ENCODE results near the gene LDHD. TPM values are rescaled to one million over a fixed set of nuclear protein-coding genes. Genes with fewer than 3 reads are reported as not detected.

Gene LDHD
- total RNA-seq, 1 donor from 2014 or later, result 16.9 TPM

DNA sequence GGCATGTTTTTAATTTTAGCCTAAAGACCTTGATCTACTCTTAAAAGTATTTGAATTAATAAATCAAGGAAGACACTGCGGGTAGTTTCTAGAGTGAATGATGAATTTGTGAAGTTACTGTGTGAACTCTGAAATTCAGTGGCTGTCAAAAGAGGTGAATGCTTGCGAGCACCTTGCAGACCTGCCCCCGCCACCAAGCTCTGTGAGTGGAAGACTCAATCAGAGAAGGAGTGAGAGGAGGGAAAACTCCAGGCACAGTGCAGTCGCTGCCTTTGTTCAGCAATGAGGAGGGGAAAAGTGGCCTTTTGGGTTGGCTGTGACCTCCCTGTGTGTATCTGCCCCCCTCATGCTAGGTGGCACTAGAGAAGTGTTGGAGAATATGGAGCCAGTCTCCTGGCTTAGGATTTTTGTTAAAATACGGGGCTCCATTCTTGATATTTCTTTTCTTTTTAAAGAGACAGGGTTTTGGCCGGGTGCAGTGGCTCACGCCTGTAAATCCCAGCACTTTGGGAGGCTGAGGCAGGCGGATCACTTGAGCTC is 53.0 kb downstream of the LDHD start:
- DNase-seq (ENCODE audit: low spot score), result no peak

DNA sequence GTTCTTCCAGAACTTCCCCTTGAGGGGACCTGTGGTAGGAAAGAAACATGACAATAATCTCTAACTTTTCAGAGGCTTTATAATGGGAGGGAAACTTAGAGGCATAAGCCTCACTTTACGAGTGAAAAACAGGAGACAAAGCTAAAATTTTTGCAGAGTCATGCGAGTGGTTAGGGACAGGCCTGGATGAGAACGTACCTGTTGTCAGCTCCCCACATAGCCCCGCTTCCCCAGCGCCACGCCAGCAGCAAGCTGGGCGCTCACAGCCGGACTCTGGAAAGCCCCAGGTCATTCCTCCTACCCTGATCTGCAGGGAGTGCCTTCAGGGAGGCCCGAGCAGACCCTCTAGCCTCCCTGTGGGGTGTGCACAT is 53.6 kb downstream of the LDHD start:
- no peak for DNase-seq (ENCODE audit: low spot score)

DNA sequence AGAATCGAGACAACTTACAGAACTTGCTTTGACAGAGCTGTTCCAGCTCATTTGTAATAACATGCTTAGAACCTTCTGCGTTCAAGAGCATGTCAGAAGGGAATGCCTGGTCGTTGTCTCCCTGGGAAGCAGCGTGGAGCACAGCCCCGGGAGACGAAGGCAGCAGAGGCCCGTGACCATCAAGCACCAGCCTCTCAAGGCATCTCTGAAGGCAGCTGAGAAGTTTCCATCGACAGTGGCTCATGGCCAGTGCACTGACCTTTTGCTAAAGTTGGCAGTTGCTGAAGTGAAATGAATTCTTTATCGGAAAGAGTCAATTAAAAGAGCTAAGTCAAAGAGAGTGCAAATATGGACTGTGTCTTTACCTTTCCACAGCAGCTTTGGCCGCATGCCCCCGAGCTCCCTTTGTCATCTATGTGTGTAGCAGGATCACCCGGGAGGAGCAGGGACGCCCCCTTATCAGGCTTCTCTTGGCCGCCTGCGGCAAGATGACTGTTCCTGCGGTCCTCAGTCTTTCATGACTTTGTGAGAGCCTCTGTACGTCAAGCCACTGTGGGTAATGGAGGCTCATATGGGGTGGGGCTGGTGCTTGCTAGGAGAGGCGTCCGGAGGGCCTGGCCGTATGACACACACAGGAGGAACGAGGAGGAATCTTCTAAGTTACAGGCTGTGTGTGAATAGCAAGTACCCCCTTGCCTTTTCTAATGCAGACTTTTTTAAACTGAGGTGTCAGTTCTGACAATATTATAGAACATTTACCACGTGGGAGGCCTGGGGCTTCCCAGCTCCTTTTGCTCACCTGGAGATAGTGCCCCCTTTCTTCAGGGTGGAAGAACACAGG is 54.2 kb downstream of the LDHD start:
- no peak for DNase-seq (ENCODE audit: low spot score)

Other genes with a start within 250 kb of the LDHD start
- 111 TPM for gene WDR59, start 131.7 kb downstream of the LDHD start, total RNA-seq
- gene ZNRF1, start 117.8 kb downstream of the LDHD start, total RNA-seq, result 50.0 TPM
- gene ZFP1, start 31.7 kb upstream of the LDHD start, total RNA-seq, result 12.4 TPM
- not detected for gene CTRB2, start 90.4 kb upstream of the LDHD start, total RNA-seq
- not detected for gene CTRB1, start 102.2 kb upstream of the LDHD start, total RNA-seq
- 81.8 TPM for gene BCAR1, start 134.8 kb upstream of the LDHD start, total RNA-seq